ENCODE measurements around the gene AURKAIP1. TPM values are rescaled to one million over a fixed set of nuclear protein-coding genes. Genes with fewer than 3 reads are reported as not detected.
"Not testable (repeated sequence)": the region's sequence is repeated elsewhere in the genome, so short reads cannot be mapped to it uniquely, and the experiment has no call there.

AURKAIP1 gene
- total and polyA plus RNA-seq, 2 donors (not counting 1 experiment from before 2014, with no cell fraction given): 42.2 to 85.2 TPM

- DNase-seq (ENCODE audit: low read depth in 2 of 2): no peak
- Histone ChIP-seq H3K27me3 (ENCODE audit: control insufficient read depth, insufficient read depth, low read length) (no peaks in the 10 kb centered on the region), H3K9ac (ENCODE audit: insufficient read depth, low read length) (no peak overlapping the region), H3K9me3 (ENCODE audit: control insufficient read depth, insufficient read depth, low read depth, low read length) (no peaks in the 10 kb centered on the region), H2AFZ (ENCODE audit: low read length) (no peak overlapping the region), H3K27ac (ENCODE audit: insufficient read depth, low read length) (no peak overlapping the region), H4K20me1 (ENCODE audit: control insufficient read depth, extremely low read depth, insufficient read depth, low read length) (no peaks in the 10 kb centered on the region), H3K4me3 (replicated peaks in 1 of 4; ENCODE audit: control extremely low read depth in 1 of 4, insufficient read depth in 1 of 4, low read depth in 3 of 4, low read length in 4 of 4) (no peak overlapping the region), H3K79me2 (ENCODE audit: control insufficient read depth, insufficient read depth, low read length) (peaks cover 1% of the 10 kb centered on the region), H3K4me1 (ENCODE audit: control insufficient read depth, extremely low read depth, insufficient read depth, low read length) (no peaks in the 10 kb centered on the region), H3K4me2 (ENCODE audit: extremely low read depth, insufficient read depth, low read length) (no peak overlapping the region), H3K36me3 (ENCODE audit: control insufficient read depth, insufficient read depth, low read length) (peaks cover 22% of the 10 kb centered on the region)
- no peak for TF ChIP-seq CTCF (conservative IDR thresholded peaks at IDR 0.05 in 1 of 2, IDR thresholded peaks at IDR 0.05 in 1 of 2; ENCODE audit: low read depth in 1 of 2, low read length in 2 of 2)
- TF ChIP-seq EZH2 (IDR thresholded peaks at IDR 0.05; ENCODE audit: low read length, missing control alignments): no peak
Observed at GRCh38 chr1:1385931-1386330, 10.9 kb upstream of the AURKAIP1 start.

- peaks cover 19% of the 10 kb centered on the region for H3K36me3 ChIP-seq (ENCODE audit: control insufficient read depth, insufficient read depth, low read length)
Observed at GRCh38 chr1:1385339-1385738, 10.3 kb upstream of the AURKAIP1 start.

GRCh38 chr1:1381294-1381693, 6.3 kb upstream of the AURKAIP1 start:
- Histone ChIP-seq H3K4me1 (ENCODE audit: control insufficient read depth, extremely low read depth, insufficient read depth, low read length) (no peaks in the 10 kb centered on the region), H3K4me3 (replicated peaks in 1 of 4; ENCODE audit: control extremely low read depth in 1 of 4, insufficient read depth in 1 of 4, low read depth in 3 of 4, low read length in 4 of 4) (no peak overlapping the region), H3K79me2 (ENCODE audit: control insufficient read depth, insufficient read depth, low read length) (peaks cover 1% of the 10 kb centered on the region), H3K27me3 (ENCODE audit: control insufficient read depth, insufficient read depth, low read length) (no peaks in the 10 kb centered on the region), H3K36me3 (ENCODE audit: control insufficient read depth, insufficient read depth, low read length) (peaks cover 8% of the 10 kb centered on the region), H3K4me2 (ENCODE audit: extremely low read depth, insufficient read depth, low read length) (no peak overlapping the region), H3K27ac (ENCODE audit: insufficient read depth, low read length) (no peak overlapping the region), H2AFZ (ENCODE audit: low read length) (no peak overlapping the region), H3K9ac (ENCODE audit: insufficient read depth, low read length) (no peak overlapping the region), H4K20me1 (ENCODE audit: control insufficient read depth, extremely low read depth, insufficient read depth, low read length) (no peaks in the 10 kb centered on the region), H3K9me3 (ENCODE audit: control insufficient read depth, insufficient read depth, low read depth, low read length) (no peaks in the 10 kb centered on the region)
- TF ChIP-seq CTCF (conservative IDR thresholded peaks at IDR 0.05 in 1 of 2, IDR thresholded peaks at IDR 0.05 in 1 of 2; ENCODE audit: low read depth in 1 of 2, low read length in 2 of 2) (no peak), EZH2 (IDR thresholded peaks at IDR 0.05; ENCODE audit: low read length, missing control alignments) (no peak)
- no peak for DNase-seq (ENCODE audit: low read depth in 2 of 2)

More at GRCh38 chr1:1385339-1385738, 10.3 kb upstream of the AURKAIP1 start:
- not testable (repeated sequence) for H3K4me1 ChIP-seq (ENCODE audit: control insufficient read depth, extremely low read depth, insufficient read depth, low read length); H4K20me1 ChIP-seq (ENCODE audit: control insufficient read depth, extremely low read depth, insufficient read depth, low read length); H3K27me3 ChIP-seq (ENCODE audit: control insufficient read depth, insufficient read depth, low read length); DNase-seq (ENCODE audit: low read depth in 2 of 2); H3K4me2 ChIP-seq (ENCODE audit: extremely low read depth, insufficient read depth, low read length); H2AFZ ChIP-seq (ENCODE audit: low read length); H3K79me2 ChIP-seq (ENCODE audit: control insufficient read depth, insufficient read depth, low read length); H3K9me3 ChIP-seq (ENCODE audit: control insufficient read depth, insufficient read depth, low read depth, low read length); H3K27ac ChIP-seq (ENCODE audit: insufficient read depth, low read length); H3K9ac ChIP-seq (ENCODE audit: insufficient read depth, low read length); H3K4me3 ChIP-seq (replicated peaks in 1 of 4; ENCODE audit: control extremely low read depth in 1 of 4, insufficient read depth in 1 of 4, low read depth in 3 of 4, low read length in 4 of 4)
